GM12801 (cell line): ENCODE data around the gene TLL1.

ENCODE experiments used
- TF ChIP-seq, protein P1 (sequence below): IDR thresholded peaks from one replicate; pipeline ENCODE4 v1.5.1; 2011; ENCODE audit warnings: control low read depth; ENCODE audit not compliant: insufficient read length; ENCODE audit errors: extremely low read depth

Gene TLL1

DNA sequence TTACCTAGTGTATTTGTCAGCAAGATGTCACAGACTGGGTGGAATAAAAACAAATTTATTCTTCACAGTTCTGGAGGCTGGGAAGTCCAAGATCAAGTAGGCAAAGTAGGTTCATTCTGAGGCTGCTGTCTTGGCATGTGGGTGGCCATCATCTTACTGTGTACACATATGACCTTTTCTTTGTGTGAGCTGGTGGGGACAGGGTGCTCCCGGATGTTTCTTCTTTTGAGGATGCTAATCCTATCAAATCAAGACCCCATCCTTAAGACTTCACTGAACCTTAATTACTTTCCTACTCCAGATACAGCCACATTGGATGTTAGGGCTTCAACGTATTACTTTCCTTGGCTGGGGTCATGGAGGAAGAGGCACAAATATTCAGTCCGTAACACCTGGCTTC, 74.0 kb downstream of the TLL1 start:
- TF ChIP-seq, protein P1, sequence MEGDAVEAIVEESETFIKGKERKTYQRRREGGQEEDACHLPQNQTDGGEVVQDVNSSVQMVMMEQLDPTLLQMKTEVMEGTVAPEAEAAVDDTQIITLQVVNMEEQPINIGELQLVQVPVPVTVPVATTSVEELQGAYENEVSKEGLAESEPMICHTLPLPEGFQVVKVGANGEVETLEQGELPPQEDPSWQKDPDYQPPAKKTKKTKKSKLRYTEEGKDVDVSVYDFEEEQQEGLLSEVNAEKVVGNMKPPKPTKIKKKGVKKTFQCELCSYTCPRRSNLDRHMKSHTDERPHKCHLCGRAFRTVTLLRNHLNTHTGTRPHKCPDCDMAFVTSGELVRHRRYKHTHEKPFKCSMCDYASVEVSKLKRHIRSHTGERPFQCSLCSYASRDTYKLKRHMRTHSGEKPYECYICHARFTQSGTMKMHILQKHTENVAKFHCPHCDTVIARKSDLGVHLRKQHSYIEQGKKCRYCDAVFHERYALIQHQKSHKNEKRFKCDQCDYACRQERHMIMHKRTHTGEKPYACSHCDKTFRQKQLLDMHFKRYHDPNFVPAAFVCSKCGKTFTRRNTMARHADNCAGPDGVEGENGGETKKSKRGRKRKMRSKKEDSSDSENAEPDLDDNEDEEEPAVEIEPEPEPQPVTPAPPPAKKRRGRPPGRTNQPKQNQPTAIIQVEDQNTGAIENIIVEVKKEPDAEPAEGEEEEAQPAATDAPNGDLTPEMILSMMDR = no peak

DNA sequence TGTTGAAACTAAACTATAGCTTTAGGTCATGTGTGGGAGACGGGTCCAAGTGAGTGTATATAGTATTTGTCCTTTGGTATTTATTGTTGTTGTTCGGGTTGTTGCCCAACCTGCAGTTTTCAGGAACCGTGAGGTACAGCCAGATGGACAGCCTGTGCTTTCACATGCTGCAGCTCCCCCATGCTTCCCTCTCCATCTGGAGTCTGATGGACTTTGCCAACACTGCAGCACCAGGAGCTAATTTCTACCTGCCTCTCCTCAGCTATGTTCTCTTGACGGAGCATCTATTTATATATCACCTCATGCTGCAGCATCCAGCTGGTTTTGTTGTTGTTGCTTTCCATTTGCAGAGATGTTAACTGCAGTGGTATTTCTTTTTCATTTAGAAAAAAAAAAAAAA, 80.1 kb downstream of the TLL1 start:
- TF ChIP-seq, protein P1 = no peak

DNA sequence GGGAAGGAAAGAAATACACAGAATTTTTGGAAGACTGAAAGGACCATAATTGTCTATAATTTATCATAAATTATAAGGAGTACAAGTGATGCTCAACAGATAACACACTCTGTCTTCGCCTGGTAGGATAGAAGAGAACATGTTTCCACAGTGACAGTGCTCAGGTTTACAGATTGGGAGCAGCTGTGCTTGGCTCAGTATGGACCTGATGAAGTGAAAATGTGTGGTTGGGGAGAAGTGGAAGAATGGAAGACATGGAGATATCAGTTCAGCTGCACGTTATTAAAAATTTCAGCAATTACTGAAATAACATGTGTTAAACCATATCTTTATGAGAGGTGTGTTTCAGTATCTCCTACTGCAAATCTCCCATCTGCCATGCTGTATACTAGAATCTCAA, 90.6 kb downstream of the TLL1 start:
- TF ChIP-seq, protein P1 = no peak

DNA sequence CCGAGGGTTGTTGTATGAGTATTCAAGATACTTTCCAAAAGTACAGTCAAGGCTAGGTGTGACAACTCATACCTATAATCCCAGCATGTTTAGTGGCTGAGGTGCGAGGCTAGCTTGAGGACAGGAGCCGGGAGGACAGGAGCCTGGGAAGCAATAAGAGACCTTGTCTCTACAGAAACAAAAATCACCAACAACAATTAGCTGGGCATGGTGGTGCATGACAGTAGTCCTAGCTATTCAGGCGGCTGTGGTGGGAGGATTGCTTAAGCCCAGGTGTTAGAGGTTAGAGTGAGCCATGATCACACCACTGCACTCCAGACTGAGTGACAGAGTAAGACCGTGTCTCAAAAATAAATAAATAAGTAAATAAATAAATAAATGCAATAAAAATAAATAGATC, 91.6 kb downstream of the TLL1 start:
- TF ChIP-seq, protein P1 = no peak

DNA sequence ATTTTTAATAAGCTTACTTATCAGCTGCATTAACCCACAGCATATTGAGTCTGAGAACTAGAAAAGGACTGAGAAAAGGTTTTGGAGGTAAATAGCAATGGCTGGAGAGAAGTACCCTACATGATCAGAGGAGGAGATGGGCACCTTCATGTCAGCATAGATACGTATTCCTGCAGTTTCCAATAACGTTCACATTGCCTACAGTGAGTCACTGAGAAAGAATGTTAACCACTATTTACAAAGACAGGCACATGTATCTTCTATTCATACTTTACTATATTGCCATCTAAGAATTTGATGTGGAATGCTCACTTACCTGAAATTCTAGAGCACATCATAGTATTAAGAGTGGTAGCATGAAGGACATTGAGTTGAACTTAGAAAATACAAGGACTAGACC, 92.5 kb downstream of the TLL1 start:
- TF ChIP-seq, protein P1 = no peak

DNA sequence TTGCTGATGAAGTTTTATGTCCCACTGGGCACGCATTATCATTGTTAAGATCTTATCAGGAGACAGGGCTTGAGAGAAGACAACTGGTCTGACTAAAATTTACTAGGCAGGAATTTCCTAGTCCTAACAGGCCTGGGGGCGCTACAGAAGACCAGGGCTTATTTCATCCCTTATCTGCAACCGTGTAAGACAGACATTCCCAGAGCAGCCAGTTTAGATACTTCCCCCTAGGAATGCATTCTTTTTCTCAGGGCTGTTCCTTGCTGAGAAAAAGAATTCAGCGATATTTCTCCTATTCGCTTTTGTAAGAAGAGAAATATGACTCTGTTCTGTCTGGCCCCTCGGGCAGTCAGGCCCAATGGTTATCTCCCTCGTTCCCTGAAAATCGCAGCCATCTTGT, 93.8 kb downstream of the TLL1 start:
- TF ChIP-seq, protein P1 = no peak

DNA sequence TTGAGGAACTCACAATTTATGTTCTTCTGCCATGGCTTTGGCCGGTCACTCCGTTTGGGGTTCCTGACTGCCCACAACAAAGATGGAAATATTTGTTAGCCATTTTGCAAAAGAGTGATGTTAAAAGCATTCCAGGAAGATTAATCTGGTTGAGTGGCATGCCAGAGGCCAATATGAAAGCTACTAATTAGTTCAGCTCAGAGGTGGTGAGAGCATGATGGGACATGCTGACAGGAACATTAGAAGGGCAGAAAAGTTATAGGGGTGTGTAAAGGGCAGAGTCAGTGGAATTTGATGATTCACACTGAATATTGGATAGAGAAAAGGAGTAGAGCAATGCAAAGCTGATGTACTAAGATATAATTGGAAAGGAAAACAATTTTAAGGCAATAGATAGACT, 94.4 kb downstream of the TLL1 start:
- TF ChIP-seq, protein P1 = no peak
